ENCODE data around the gene MAGI1.

GRCh38 chr3:65650247-65650646 is 388.5 kb downstream of the MAGI1 start:
- TF ChIP-seq CTCF (IDR thresholded peaks at IDR 0.05; ENCODE audit: insufficient read depth, low read length): no peak
- TF ChIP-seq GABPA (IDR thresholded peaks at IDR 0.05; ENCODE audit: low read depth): no peak

All from HL-60 (cell line).